Fibroblast of lung (primary cell): Measurements from ENCODE around the gene NUP214. TPM values are rescaled to one million over a fixed set of nuclear protein-coding genes. Genes with fewer than 3 reads are reported as not detected.

Source experiments
- DNase-seq, 2 donors: peaks; one replicate each; pipeline versions ENCODE4 v3.0.0 to v3.0.0-alpha.2; 2010; ENCODE audit warnings: low read depth in 2 of 2
- H2AFZ ChIP-seq: 2 replicates; pipeline ENCODE4 v1.5.1; 2012; ENCODE audit warnings: low read length, control low read depth, inconsistent platforms
- H3K27ac ChIP-seq: 2 replicates; pipeline ENCODE4 v1.5.1; 2011; ENCODE audit warnings: low read length, control low read depth; ENCODE audit not compliant: insufficient read depth
- H3K27me3 ChIP-seq: 2 replicates; pipeline ENCODE4 v1.5.1; 2011; ENCODE audit warnings: mild to moderate bottlenecking, low read length; ENCODE audit not compliant: control insufficient read depth, insufficient read depth
- H3K36me3 ChIP-seq: 2 replicates; pipeline ENCODE4 v1.5.1; 2011; ENCODE audit warnings: low read length; ENCODE audit not compliant: control insufficient read depth, insufficient read depth
- H3K4me1 ChIP-seq: 2 replicates; pipeline ENCODE4 v1.5.1; 2011; ENCODE audit warnings: low read length; ENCODE audit not compliant: control insufficient read depth, insufficient read depth; ENCODE audit errors: extremely low read depth
- H3K4me2 ChIP-seq: 2 replicates; pipeline ENCODE4 v1.5.1; 2011; ENCODE audit warnings: low read length, control low read depth; ENCODE audit not compliant: insufficient read depth; ENCODE audit errors: extremely low read depth
- H3K4me3 ChIP-seq, 4 experiments: fragments of 200-600 bp in 1 of 4; sonication (generic) in 1 of 4; replicated peaks in 1 of 4; 2 replicates each; pipeline ENCODE4 v1.5.1; 2011 to 2016; ENCODE audit warnings: low read length in 4 of 4, low read depth in 3 of 4, mild to moderate bottlenecking in 3 of 4, control low read depth in 2 of 4, inconsistent platforms in 1 of 4, mixed read lengths in 1 of 4; ENCODE audit not compliant: insufficient read depth in 1 of 4; ENCODE audit errors: control extremely low read depth in 1 of 4
- H3K79me2 ChIP-seq: 2 replicates; pipeline ENCODE4 v1.5.1; 2012; ENCODE audit warnings: mild to moderate bottlenecking, low read length, inconsistent platforms; ENCODE audit not compliant: control insufficient read depth, insufficient read depth
- H3K9ac ChIP-seq: 2 replicates; pipeline ENCODE4 v1.5.1; 2011; ENCODE audit warnings: mild to moderate bottlenecking, low read length, control low read depth; ENCODE audit not compliant: insufficient read depth
- H3K9me3 ChIP-seq: 2 replicates; pipeline ENCODE4 v1.5.1; 2012; ENCODE audit warnings: low read depth, low read length; ENCODE audit not compliant: control insufficient read depth, insufficient read depth
- H4K20me1 ChIP-seq: 2 replicates; pipeline ENCODE4 v1.5.1; 2011; ENCODE audit warnings: low read length; ENCODE audit not compliant: control insufficient read depth, insufficient read depth; ENCODE audit errors: extremely low read depth
- CTCF ChIP-seq, 2 donors: IDR thresholded peaks in 1 of 2; conservative IDR thresholded peaks in 1 of 2; 1 replicate in 1 of 2; 2 replicates in 1 of 2; pipeline ENCODE4 v1.5.1; 2011 to 2012; ENCODE audit warnings: low read length in 2 of 2, control low read depth in 1 of 2, inconsistent platforms in 1 of 2, low read depth in 1 of 2, mild to moderate bottlenecking in 1 of 2
- EZH2 ChIP-seq: IDR thresholded peaks from 2 replicates; pipeline ENCODE4 v1.5.1; 2012; ENCODE audit warnings: low read length, control low read depth, mild to moderate bottlenecking; ENCODE audit errors: missing control alignments
- polyA plus RNA-seq, 2 donors: library from polyadenylated mRNA; depleted of rRNA in 1 of 2; stranded (reverse) in 1 of 2; unstranded in 1 of 2; fragments of >200 nt; gene quantifications; 2 replicates each; pipeline ENCODE4 v1.2.1, GENCODE V29; 2011 to 2012; ENCODE audit warnings: missing spikeins in 1 of 2
- total RNA-seq: library from RNA; depleted of rRNA; stranded (reverse); fragments of >200 nt; gene quantifications from 2 replicates; pipeline ENCODE4 v1.2.1, GENCODE V29; 2014

The NUP214 gene
- total and polyA plus RNA-seq, 2 donors (not counting 1 experiment from before 2014, with no cell fraction given) = 5.0 to 12.2 TPM

- Histone ChIP-seq H3K4me1 (no peaks in the 10 kb centered on the region), H3K27me3 (no peaks in the 10 kb centered on the region), H3K9ac (no peak overlapping the region), H2AFZ (no peak overlapping the region), H3K79me2 (no peaks in the 10 kb centered on the region), H3K4me2 (no peak overlapping the region), H3K9me3 (no peaks in the 10 kb centered on the region), H4K20me1 (no peaks in the 10 kb centered on the region), H3K4me3 (no peak overlapping the region), H3K36me3 (peaks cover 2% of the 10 kb centered on the region), H3K27ac (no peak overlapping the region)
- DNase-seq = no peak
- TF ChIP-seq CTCF (conservative IDR thresholded peaks at IDR 0.05 in 1 of 2, IDR thresholded peaks at IDR 0.05 in 1 of 2; ENCODE audit: low read depth in 1 of 2, low read length in 2 of 2) = no peak
- no peak for TF ChIP-seq EZH2
Observed at GRCh38 chr9:131165523-131165922, 40.1 kb downstream of the NUP214 start.

- Histone ChIP-seq H3K4me1 (no peaks in the 10 kb centered on the region), H3K9ac (no peak overlapping the region), H2AFZ (no peak overlapping the region), H4K20me1 (no peaks in the 10 kb centered on the region), H3K79me2 (no peaks in the 10 kb centered on the region), H3K27ac (no peak overlapping the region), H3K4me2 (no peak overlapping the region), H3K9me3 (no peaks in the 10 kb centered on the region), H3K4me3 (no peak overlapping the region), H3K27me3 (no peaks in the 10 kb centered on the region), H3K36me3 (peaks cover 2% of the 10 kb centered on the region)
- no peak for DNase-seq
- no peak for TF ChIP-seq EZH2
Observed at GRCh38 chr9:131167146-131167692, 41.8 kb downstream of the NUP214 start.

GRCh38 chr9:131167936-131168335 lies 42.5 kb downstream of the NUP214 start:
- Histone ChIP-seq H3K27ac (no peak overlapping the region), H3K36me3 (peaks cover 2% of the 10 kb centered on the region), H3K4me3 (no peak overlapping the region), H2AFZ (no peak overlapping the region), H3K27me3 (no peaks in the 10 kb centered on the region), H4K20me1 (no peaks in the 10 kb centered on the region), H3K79me2 (no peaks in the 10 kb centered on the region), H3K9ac (no peak overlapping the region), H3K4me1 (no peaks in the 10 kb centered on the region), H3K9me3 (no peaks in the 10 kb centered on the region), H3K4me2 (no peak overlapping the region)
- TF ChIP-seq EZH2 = no peak
- TF ChIP-seq CTCF (conservative IDR thresholded peaks at IDR 0.05 in 1 of 2, IDR thresholded peaks at IDR 0.05 in 1 of 2; ENCODE audit: low read depth in 1 of 2, low read length in 2 of 2) = no peak
- no peak for DNase-seq
